Measurements from ENCODE around the gene SARDH. TPM values are rescaled to one million over a fixed set of nuclear protein-coding genes. Genes with fewer than 3 reads are reported as not detected.

SARDH gene
- total and polyA plus RNA-seq, 9 donors, result 2.5 to 10.0 (median 3.3) TPM

DNA sequence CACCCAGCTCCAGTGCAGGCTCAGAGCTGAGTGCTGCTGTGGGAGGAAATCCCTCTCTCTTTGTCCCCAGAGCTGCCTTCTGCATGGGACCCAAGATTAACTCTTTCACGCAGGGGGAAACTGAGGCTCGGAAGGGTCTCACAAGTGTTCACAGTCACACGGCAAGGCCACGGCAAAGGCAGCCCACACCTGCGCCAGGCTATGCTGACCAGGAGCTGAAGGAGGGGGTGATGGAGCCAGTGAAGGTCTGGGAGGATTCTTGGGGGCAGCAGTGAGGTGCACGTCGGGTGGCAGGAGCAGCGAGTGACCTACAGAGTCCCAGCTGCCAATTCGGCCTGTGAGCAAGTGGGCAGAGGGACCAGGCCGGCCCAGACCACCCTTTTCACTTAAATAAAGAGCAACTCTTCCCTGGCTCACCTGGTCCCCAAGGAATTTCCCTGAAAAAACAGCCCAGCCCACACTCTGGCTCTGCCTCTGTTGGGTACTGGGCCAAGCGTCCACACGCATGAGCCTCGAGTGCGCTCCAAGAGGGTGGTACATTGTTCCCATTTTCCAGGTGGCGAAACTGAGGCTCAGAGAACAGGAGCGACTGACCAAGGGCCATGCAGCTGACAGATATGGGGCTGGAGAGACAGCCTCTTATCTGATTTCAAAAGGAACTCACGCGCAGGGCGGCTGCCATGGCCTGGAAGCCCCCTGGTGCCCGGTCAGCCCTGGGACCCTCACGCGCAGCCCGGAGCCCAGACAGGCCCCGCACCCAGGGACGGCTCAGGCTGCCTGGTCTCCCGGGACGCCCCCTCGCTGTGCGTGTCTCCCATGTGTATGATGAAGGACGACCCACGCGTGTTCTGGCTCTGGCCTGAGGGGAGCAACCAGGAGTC lies 28.2 kb downstream of the SARDH start:
- no peaks in the 10 kb centered on the region for H3K36me3 ChIP-seq
- no peak overlapping the region for H3K27ac ChIP-seq
- WGBS, 3 donors, result 91 to 96% (median 94%) methylated on average over 31 to 32 of the region's 32 CpGs
- TF ChIP-seq, protein P1, sequence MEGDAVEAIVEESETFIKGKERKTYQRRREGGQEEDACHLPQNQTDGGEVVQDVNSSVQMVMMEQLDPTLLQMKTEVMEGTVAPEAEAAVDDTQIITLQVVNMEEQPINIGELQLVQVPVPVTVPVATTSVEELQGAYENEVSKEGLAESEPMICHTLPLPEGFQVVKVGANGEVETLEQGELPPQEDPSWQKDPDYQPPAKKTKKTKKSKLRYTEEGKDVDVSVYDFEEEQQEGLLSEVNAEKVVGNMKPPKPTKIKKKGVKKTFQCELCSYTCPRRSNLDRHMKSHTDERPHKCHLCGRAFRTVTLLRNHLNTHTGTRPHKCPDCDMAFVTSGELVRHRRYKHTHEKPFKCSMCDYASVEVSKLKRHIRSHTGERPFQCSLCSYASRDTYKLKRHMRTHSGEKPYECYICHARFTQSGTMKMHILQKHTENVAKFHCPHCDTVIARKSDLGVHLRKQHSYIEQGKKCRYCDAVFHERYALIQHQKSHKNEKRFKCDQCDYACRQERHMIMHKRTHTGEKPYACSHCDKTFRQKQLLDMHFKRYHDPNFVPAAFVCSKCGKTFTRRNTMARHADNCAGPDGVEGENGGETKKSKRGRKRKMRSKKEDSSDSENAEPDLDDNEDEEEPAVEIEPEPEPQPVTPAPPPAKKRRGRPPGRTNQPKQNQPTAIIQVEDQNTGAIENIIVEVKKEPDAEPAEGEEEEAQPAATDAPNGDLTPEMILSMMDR (IDR thresholded peaks at IDR 0.05), result no peak
- TF ChIP-seq POLR2A (IDR thresholded peaks at IDR 0.05), result no peak
- no peak for TF ChIP-seq EP300 (IDR thresholded peaks at IDR 0.05)
- peak in 4 of 5 donors; percentile 13 to 31 (median 23) for DNase-seq
- peaks cover 9% of the 10 kb centered on the region for H3K4me1 ChIP-seq (ENCODE audit: insufficient read depth)
- intact Hi-C loops (cut with DNase I), result loop anchor here in 3 of 4 donors (10.0 kb wide), 3 partner anchors 125 to 305 kb away; no protein-coding TSS in a partner anchor
- H3K27me3 ChIP-seq, result no peaks in the 10 kb centered on the region
- no peak overlapping the region for H3K4me3 ChIP-seq
- H3K9me3 ChIP-seq, result no peaks in the 10 kb centered on the region

DNA sequence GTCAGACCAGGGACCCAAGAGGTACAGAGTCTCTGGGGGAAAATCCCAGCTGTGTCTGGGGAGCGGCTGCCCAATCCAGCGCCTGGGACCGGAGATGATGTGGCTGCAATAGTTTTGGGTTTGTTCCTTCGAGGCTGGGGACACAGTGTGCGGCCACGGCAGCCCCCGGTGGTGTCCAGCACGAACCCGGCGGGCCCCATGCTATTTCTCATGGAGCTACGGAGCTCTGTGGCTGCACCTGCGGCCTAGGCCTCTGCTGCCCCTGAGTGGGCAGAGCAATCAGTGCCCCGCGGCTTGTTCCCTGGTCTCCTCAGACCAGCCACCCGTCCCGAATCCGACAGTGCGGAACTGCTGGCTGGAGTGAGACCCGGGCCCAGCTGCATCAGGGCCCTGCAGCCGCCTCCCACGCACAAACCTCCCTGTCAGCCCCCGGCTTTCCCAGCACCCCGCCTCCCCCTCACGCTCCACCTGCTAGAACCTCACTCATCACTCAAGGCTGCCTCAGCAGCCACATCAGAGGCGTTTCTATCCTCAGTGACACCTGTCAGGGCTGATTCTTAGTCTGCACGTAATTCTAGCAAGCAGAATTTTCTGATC lies 29.0 kb downstream of the SARDH start:
- intact Hi-C loops (cut with DNase I), result no loop called here
- Histone ChIP-seq H3K9me3 (no peaks in the 10 kb centered on the region), H3K4me3 (no peak overlapping the region), H3K27me3 (no peaks in the 10 kb centered on the region), H3K27ac (no peak overlapping the region), H3K4me1 (ENCODE audit: insufficient read depth) (peaks cover 6% of the 10 kb centered on the region), H3K36me3 (no peaks in the 10 kb centered on the region)
- TF ChIP-seq EP300 (IDR thresholded peaks at IDR 0.05), result no peak
- TF ChIP-seq POLR2A (IDR thresholded peaks at IDR 0.05), result no peak
- TF ChIP-seq, protein P1 (IDR thresholded peaks at IDR 0.05), result no peak
- peak in 4 of 5 donors; percentile 14 to 39 (median 27) for DNase-seq
- WGBS, 3 donors, result 49 to 63% (median 62%) methylated on average over 26 of the region's 26 CpGs

DNA sequence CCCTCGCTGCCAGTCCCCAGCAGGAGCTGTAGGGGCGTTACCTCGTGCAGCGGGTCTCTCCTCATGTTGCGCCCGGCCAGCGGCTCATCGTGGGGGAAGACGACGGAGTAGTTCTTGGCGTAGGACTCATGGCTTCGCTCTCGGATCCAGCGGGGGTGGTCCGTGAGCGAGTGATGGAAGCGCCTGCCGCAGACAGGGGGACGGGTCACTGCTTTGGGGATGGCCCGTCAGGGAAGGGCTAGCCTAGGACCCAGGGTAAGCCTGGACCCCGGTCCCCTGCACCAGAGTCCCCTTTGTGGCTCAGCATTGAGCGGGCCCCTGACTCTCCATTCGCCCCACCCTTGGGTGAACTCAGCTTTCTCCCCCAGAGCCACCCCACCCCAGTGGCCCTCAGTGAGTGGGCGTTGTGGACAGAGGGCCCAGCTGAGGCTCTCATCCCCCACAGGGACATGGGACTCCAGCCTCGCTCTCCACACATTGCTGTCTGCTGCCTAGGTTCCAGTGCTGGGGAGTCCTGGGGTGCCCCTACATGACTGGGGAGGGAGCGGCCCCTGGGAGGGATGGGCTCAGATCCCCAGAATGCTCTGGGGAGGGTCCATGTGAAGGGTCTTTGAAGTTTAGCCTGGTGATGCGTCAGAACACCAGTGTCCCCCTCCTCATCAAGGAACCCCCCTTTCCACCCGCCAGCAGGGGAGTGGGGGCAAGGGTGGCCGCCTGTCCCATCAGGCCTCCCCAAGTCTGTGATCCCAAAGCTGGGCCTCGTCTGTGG lies 29.7 kb downstream of the SARDH start:
- Histone ChIP-seq H3K4me1 (ENCODE audit: insufficient read depth) (peaks cover 6% of the 10 kb centered on the region), H3K36me3 (no peaks in the 10 kb centered on the region), H3K27ac (no peak overlapping the region), H3K9me3 (no peaks in the 10 kb centered on the region), H3K4me3 (no peak overlapping the region), H3K27me3 (no peaks in the 10 kb centered on the region)
- WGBS, 3 donors, result 90 to 95% (median 94%) methylated on average over 30 of the region's 30 CpGs
- TF ChIP-seq POLR2A (IDR thresholded peaks at IDR 0.05) (no peak), EP300 (IDR thresholded peaks at IDR 0.05) (no peak)
- TF ChIP-seq, protein P1 (IDR thresholded peaks at IDR 0.05), result no peak
- DNase-seq, result peak in 3 of 5 donors; percentile 13 to 26 (median 26)
- intact Hi-C loops (cut with DNase I), result no loop called here

DNA sequence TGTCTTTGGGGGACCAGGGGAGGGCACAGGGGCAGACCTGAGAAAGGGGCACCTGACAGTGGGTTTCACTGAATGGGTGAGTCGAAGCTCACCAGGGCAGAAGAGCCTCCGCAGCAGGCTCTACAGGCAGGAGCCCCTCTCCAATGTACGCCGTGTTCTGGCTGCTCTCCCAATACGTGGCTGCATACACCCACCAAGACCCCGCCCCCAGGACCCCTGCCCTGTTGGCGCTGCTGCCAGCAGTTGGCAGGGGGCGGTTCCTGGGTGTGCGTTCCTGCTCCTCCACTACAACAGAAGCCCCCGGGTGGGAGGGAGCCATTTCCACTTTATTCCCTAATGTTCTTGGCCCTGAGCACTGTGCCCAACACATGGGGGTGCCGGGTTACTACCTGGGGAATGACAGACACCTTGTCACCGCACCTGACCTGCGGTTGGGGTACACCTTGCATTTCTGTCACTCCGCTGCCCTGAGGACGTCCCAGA lies 30.3 kb downstream of the SARDH start:
- Histone ChIP-seq H3K4me3 (no peak overlapping the region), H3K27ac (no peak overlapping the region), H3K27me3 (no peaks in the 10 kb centered on the region), H3K36me3 (no peaks in the 10 kb centered on the region), H3K9me3 (no peaks in the 10 kb centered on the region), H3K4me1 (ENCODE audit: insufficient read depth) (peaks cover 11% of the 10 kb centered on the region)
- intact Hi-C loops (cut with DNase I), result no loop called here
- WGBS, 3 donors, result 83 to 88% (median 83%) methylated on average over 15 of the region's 15 CpGs
- TF ChIP-seq, protein P1 (IDR thresholded peaks at IDR 0.05), result no peak
- no peak for TF ChIP-seq POLR2A (IDR thresholded peaks at IDR 0.05)
- TF ChIP-seq EP300 (IDR thresholded peaks at IDR 0.05), result no peak
- DNase-seq, result peak in 4 of 5 donors; percentile 19 to 36 (median 24)
